GM19452 (cell line): ENCODE results near the gene AIF1L.

Experiments
- ATAC-seq: cut with Tn5 transposase; IDR thresholded peaks from one replicate; pipeline ENCODE4 v1.9.1; 2021; ENCODE audit not compliant: unreplicated experiment

AIF1L gene

GRCh38 chr9:131161585-131161984 lies 65.3 kb downstream of the AIF1L start:
- ATAC-seq = no peak

- ATAC-seq = no peak
Observed at GRCh38 chr9:131162886-131163285, 66.6 kb downstream of the AIF1L start.

GRCh38 chr9:131165523-131165922 lies 69.2 kb downstream of the AIF1L start:
- ATAC-seq = no peak

GRCh38 chr9:131167146-131167692 lies 70.9 kb downstream of the AIF1L start:
- ATAC-seq = no peak

GRCh38 chr9:131167936-131168335 lies 71.6 kb downstream of the AIF1L start:
- no peak for ATAC-seq

- no peak for ATAC-seq
Observed at GRCh38 chr9:131169563-131170240, 73.4 kb downstream of the AIF1L start.
